Amygdala (tissue), 56 donors: ENCODE data around the gene ZNF561.
"Not testable (repeated sequence)": the region's sequence is repeated elsewhere in the genome, so short reads cannot be mapped to it uniquely, and the experiment has no call there.

Source experiments
- DNase-seq, 56 donors: peaks; one replicate each; lab custom pipeline; 2025; lab: John Stamatoyannopoulos, UW

Gene ZNF561

GRCh38 chr19:9621156-9622037 is at the start of gene ZNF561:
Gene ZNF561 (minus strand): TSS chr19:9621232. CDS start chr19:9619456, 1,776 bp downstream.
- peak in 55 of 56 donors; percentile 45 to 97 (median 81) for DNase-seq

GRCh38 chr19:9668544-9668943 is 47.5 kb upstream of the ZNF561 start:
- no peak for DNase-seq

GRCh38 chr19:9667898-9668297 is 46.9 kb upstream of the ZNF561 start:
- no peak for DNase-seq

GRCh38 chr19:9658769-9659168 is 37.7 kb upstream of the ZNF561 start:
- DNase-seq: no peak

GRCh38 chr19:9653066-9653555 is 32.1 kb upstream of the ZNF561 start:
- DNase-seq: not testable (repeated sequence)

- not testable (repeated sequence) for DNase-seq
Observed at GRCh38 chr19:9651464-9651863, 30.4 kb upstream of the ZNF561 start.

GRCh38 chr19:9650345-9650744 is 29.3 kb upstream of the ZNF561 start:
- no peak for DNase-seq

- peak in 1 of 56 donors; percentile 7 for DNase-seq
Observed at GRCh38 chr19:9645472-9645871, 24.4 kb upstream of the ZNF561 start.

GRCh38 chr19:9644472-9644871 is 23.4 kb upstream of the ZNF561 start:
- DNase-seq: no peak

- DNase-seq: no peak
Observed at GRCh38 chr19:9641810-9642209, 20.8 kb upstream of the ZNF561 start.

- no peak for DNase-seq
Observed at GRCh38 chr19:9640956-9641355, 19.9 kb upstream of the ZNF561 start.

GRCh38 chr19:9636018-9636417 is 15.0 kb upstream of the ZNF561 start:
- no peak for DNase-seq

GRCh38 chr19:9627856-9628255 is 6.8 kb upstream of the ZNF561 start:
- DNase-seq: no peak

GRCh38 chr19:9622531-9622930 is 1.5 kb upstream of the ZNF561 start:
- DNase-seq: no peak

GRCh38 chr19:9620842-9621155 is 233 bp downstream of the ZNF561 start:
- DNase-seq: peak in 1 of 56 donors; percentile 27

GRCh38 chr19:9615844-9616243 is 5.2 kb downstream of the ZNF561 start:
- DNase-seq: no peak

GRCh38 chr19:9610484-9611113 is 10.4 kb downstream of the ZNF561 start:
- DNase-seq: no peak

GRCh38 chr19:9608912-9609311 is 12.1 kb downstream of the ZNF561 start:
- no peak for DNase-seq

- no peak for DNase-seq
Observed at GRCh38 chr19:9597027-9597426, 24.0 kb downstream of the ZNF561 start.

GRCh38 chr19:9586764-9587163 is 34.3 kb downstream of the ZNF561 start:
- DNase-seq: peak in 39 of 56 donors; percentile 0 to 57 (median 9)

- DNase-seq: peak; percentile 31 to 90 (median 74)
Observed at GRCh38 chr19:9584073-9584833, 36.8 kb downstream of the ZNF561 start, which contains the start of gene ZNF121. Gene ZNF121 (minus strand): TSS chr19:9584504. CDS start chr19:9568097, 16,407 bp downstream.
